Smooth muscle cell (in vitro differentiated cells): ENCODE measurements around the gene SPATA20. TPM values are rescaled to one million over a fixed set of nuclear protein-coding genes. Genes with fewer than 3 reads are reported as not detected.

ENCODE experiments used
- DNase-seq: peaks from one replicate; lab custom pipeline; 2025; ENCODE audit not compliant: unreplicated experiment; lab: John Stamatoyannopoulos, UW
- H2AFZ ChIP-seq: fragments of 200-600 bp; sonication (generic); 2 replicates; pipeline ENCODE4 v1.6.0; 2016; ENCODE audit warnings: antibody characterized with exemption, low read depth, mild to moderate bottlenecking
- H3F3A ChIP-seq: fragments of 200-600 bp; sonication (generic); 2 replicates; pipeline ENCODE4 v1.6.0; 2017; ENCODE audit warnings: antibody characterized with exemption, low read depth
- H3K27ac ChIP-seq: fragments of 200-600 bp; sonication (generic); 2 replicates; pipeline ENCODE4 v1.5.1; 2016; ENCODE audit warnings: low read depth, mild to moderate bottlenecking
- H3K27me3 ChIP-seq: fragments of 200-600 bp; sonication (generic); 2 replicates; pipeline ENCODE4 v1.6.1; 2016; ENCODE audit warnings: low read depth, mild to moderate bottlenecking
- H3K36me3 ChIP-seq: fragments of 200-600 bp; sonication (generic); 2 replicates; pipeline ENCODE4 v1.5.1; 2016; ENCODE audit warnings: low read depth
- H3K4me1 ChIP-seq: fragments of 200-600 bp; sonication (generic); 2 replicates; pipeline ENCODE4 v1.5.1; 2016; ENCODE audit warnings: low read depth
- H3K4me2 ChIP-seq: fragments of 200-600 bp; sonication (generic); 2 replicates; pipeline ENCODE4 v1.6.0; 2016; ENCODE audit warnings: mild to moderate bottlenecking
- H3K4me3 ChIP-seq: fragments of 200-600 bp; sonication (generic); 2 replicates; pipeline ENCODE4 v1.5.1; 2016; ENCODE audit warnings: mild to moderate bottlenecking
- H3K79me2 ChIP-seq: fragments of 200-600 bp; sonication (generic); 2 replicates; pipeline ENCODE4 v1.6.0; 2016; ENCODE audit warnings: low read depth, mild to moderate bottlenecking
- H3K9ac ChIP-seq: fragments of 200-600 bp; sonication (generic); 2 replicates; pipeline ENCODE4 v1.6.0; 2016; ENCODE audit warnings: low read depth
- H3K9me3 ChIP-seq: fragments of 200-600 bp; sonication (generic); replicated peaks from 2 replicates; pipeline ENCODE4 v1.5.1; 2016; ENCODE audit warnings: low read depth
- H4K20me1 ChIP-seq: fragments of 200-600 bp; sonication (generic); 2 replicates; pipeline ENCODE4 v1.6.0; 2016; ENCODE audit warnings: low read depth
- WGBS: methylation state at CpG from one replicate; pipeline ENCODE4 v1.1.7; 2016; ENCODE audit warnings: low lambda C conversion rate; 5-methylcytosine and 5-hydroxymethylcytosine counted together
- polyA plus RNA-seq: library from polyadenylated mRNA; unstranded; fragments of >200 nt; fragmentation: Nextera tagmentation; extraction: Ambion mirVana; gene quantifications from 2 replicates; pipeline ENCODE4 v1.2.1, GENCODE V29; 2016
- total RNA-seq: library from RNA; depleted of rRNA; stranded (reverse); fragments of >200 nt; gene quantifications from 2 replicates; pipeline ENCODE4 v1.2.3, GENCODE V29; 2014
- TF ChIP-seq, protein P1 (sequence below): fragments of 200-600 bp; sonication (generic); IDR thresholded peaks from 2 replicates; pipeline ENCODE4 v1.5.1; 2017; ENCODE audit warnings: borderline replicate concordance, mild to moderate bottlenecking, antibody characterized with exemption; ENCODE audit not compliant: insufficient read depth, poor library complexity, severe bottlenecking

Gene SPATA20
- total and polyA plus RNA-seq, 2 experiments from 2014 or later: 61.0 to 62.7 TPM

DNA sequence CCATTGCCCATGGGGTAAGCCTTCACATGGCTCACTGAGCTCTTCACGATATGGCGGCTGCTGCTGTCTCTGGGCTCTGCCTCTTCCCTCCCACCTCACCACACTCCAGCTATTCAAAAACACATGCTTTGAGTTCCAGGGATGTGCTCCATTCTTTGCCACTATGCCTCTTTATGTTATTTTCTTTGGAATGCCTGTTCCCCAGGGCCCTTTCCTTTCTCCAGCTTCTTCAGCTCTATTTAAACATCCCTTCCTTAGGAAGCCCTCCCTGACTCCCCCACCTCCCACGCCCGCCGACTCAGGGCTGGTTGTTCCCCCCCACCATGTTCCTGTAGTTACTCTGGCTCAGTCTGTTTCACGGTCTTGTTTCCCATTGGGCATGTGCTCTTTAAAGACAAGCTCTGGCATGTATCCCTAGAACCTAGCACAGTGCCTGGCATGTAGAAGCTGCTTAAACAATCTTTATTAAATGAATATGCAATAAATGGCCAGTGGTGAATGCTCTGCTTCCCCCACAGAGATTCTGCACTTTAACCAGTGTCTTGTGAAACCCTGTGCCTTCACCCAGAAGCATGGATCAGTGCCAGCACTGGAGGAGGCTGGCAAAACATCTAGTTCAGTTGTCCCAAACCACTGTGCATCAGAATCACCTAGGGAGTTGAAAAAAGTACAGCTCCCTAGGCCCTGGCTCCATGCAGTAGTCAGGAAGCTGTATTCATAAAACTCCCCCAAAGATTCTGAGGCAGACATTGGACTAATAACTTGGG lies 31.9 kb upstream of the SPATA20 start:
- Histone ChIP-seq H3K9ac (no peak overlapping the region), H2AFZ (no peak overlapping the region), H3K79me2 (no peaks in the 10 kb centered on the region), H3K4me1 (peaks cover 6% of the 10 kb centered on the region), H3K9me3 (no peaks in the 10 kb centered on the region), H3K27ac (no peak overlapping the region), H3K27me3 (no peaks in the 10 kb centered on the region), H3K4me3 (no peak overlapping the region), H3F3A (no peaks in the 10 kb centered on the region), H3K4me2 (no peak overlapping the region), H3K36me3 (no peaks in the 10 kb centered on the region), H4K20me1 (no peaks in the 10 kb centered on the region)
- WGBS: 75% methylated on average over 6 of the region's 6 CpGs
- no peak for DNase-seq
- TF ChIP-seq, protein P1, sequence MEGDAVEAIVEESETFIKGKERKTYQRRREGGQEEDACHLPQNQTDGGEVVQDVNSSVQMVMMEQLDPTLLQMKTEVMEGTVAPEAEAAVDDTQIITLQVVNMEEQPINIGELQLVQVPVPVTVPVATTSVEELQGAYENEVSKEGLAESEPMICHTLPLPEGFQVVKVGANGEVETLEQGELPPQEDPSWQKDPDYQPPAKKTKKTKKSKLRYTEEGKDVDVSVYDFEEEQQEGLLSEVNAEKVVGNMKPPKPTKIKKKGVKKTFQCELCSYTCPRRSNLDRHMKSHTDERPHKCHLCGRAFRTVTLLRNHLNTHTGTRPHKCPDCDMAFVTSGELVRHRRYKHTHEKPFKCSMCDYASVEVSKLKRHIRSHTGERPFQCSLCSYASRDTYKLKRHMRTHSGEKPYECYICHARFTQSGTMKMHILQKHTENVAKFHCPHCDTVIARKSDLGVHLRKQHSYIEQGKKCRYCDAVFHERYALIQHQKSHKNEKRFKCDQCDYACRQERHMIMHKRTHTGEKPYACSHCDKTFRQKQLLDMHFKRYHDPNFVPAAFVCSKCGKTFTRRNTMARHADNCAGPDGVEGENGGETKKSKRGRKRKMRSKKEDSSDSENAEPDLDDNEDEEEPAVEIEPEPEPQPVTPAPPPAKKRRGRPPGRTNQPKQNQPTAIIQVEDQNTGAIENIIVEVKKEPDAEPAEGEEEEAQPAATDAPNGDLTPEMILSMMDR: no peak

DNA sequence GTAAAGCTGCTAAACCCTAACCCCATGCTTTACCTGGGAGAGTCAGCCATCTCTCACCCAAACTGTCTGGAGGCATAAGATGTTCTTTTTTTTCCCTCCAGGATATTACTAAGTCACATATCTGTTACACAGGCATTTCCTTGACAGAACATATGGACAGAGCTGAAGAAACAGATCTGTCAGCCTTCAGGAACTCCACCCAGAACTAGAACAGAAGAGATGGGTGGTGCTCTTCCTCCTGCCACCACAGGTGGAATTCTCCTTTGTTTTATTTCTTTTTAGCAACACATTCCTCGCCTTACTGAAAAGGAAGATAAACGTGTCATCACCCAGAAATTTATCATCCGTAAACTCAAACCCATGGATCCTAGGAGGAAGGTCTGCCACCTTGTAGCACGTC lies 30.0 kb upstream of the SPATA20 start:
- H3K9ac ChIP-seq: no peak overlapping the region
- no peak overlapping the region for H2AFZ ChIP-seq
- no peaks in the 10 kb centered on the region for H3K36me3 ChIP-seq
- no peak overlapping the region for H3K4me2 ChIP-seq
- no peak overlapping the region for H3K27ac ChIP-seq
- no peaks in the 10 kb centered on the region for H4K20me1 ChIP-seq
- no peaks in the 10 kb centered on the region for H3K9me3 ChIP-seq
- no peak overlapping the region for H3K4me3 ChIP-seq
- H3K4me1 ChIP-seq: peaks cover 6% of the 10 kb centered on the region
- no peaks in the 10 kb centered on the region for H3F3A ChIP-seq
- H3K27me3 ChIP-seq: no peaks in the 10 kb centered on the region
- TF ChIP-seq, protein P1: no peak
- no peak for DNase-seq
- 80% methylated on average over 4 of the region's 4 CpGs for WGBS
- no peaks in the 10 kb centered on the region for H3K79me2 ChIP-seq

GRCh38 chr17:50517504-50518383 lies 29.2 kb upstream of the SPATA20 start:
- Histone ChIP-seq H3K36me3 (no peaks in the 10 kb centered on the region), H3K27ac (no peak overlapping the region), H3F3A (no peaks in the 10 kb centered on the region), H3K4me1 (peaks cover 6% of the 10 kb centered on the region), H4K20me1 (no peaks in the 10 kb centered on the region), H3K27me3 (no peaks in the 10 kb centered on the region), H3K79me2 (no peaks in the 10 kb centered on the region), H3K9ac (no peak overlapping the region), H2AFZ (no peak overlapping the region), H3K9me3 (no peaks in the 10 kb centered on the region), H3K4me2 (no peak overlapping the region), H3K4me3 (no peak overlapping the region)
- WGBS: 82% methylated on average over 8 of the region's 8 CpGs
- TF ChIP-seq, protein P1: no peak
- DNase-seq: no peak
